Activated CD8-positive, alpha-beta memory T cell treated with anti-CD3 and anti-CD28 coated beads for 36 hours (primary cell): ENCODE measurements around the gene NAPA. TPM values are rescaled to one million over a fixed set of nuclear protein-coding genes. Genes with fewer than 3 reads are reported as not detected.

ENCODE experiments used
- CTCF ChIA-PET: fragments of 350-600 bp; sonication (Branson Sonifier 250); formaldehyde crosslinking; loops from one replicate; lab custom pipeline; 2021; ENCODE audit warnings: antibody characterized with exemption; lab: Charles Lee
- POLR2A ChIA-PET: fragments of 350-600 bp; sonication (Branson Sonifier 250); formaldehyde crosslinking; loops from one replicate; lab custom pipeline; 2021; ENCODE audit warnings: antibody characterized with exemption; lab: Charles Lee
- total RNA-seq, 2 experiments: library from RNA; stranded (reverse); gene quantifications; one replicate each; pipeline ENCODE4 v1.2.3, GENCODE V29; 2021

The NAPA gene
- total RNA-seq, 2 experiments from 2014 or later = 59.0 to 68.5 TPM

DNA sequence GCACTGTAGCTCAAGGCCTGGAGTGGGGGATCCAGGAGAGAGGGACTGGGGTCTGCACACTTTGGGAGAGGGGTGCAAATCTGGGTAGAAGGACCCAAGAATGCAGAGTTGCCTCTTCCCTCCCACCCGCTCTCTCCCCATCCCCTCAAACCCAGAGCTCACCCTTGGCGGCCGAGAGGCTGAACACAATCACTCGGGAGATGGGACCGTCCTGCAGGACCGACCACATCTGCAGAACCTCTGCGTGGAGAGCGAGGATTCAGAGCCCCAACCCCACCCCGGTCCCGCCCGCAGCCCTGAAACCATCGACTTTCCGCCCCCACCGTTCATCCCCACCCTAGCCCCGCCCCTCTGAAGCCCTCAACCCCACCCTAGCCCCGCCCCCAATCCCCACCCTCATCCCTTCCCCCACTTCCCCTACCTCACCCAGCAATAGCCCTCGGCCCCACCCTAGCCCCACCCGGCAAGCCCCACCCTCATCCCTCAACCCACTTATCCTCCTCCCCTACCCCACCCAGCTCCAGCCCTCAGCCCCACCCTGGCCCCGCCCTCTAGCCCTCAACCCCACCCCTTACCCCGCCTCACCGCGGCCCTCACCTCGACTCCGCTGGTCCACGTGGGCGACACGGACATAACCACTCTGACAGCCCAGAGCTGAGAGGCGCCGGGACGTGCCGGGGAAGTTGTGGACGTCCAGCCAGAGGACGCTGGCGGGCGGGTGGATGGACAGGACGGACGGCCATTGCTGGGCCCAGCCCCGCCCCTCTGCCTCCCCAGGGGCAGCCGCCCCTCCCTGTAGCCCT is 35.0 kb downstream of the NAPA start:
- CTCF ChIA-PET = no interaction called here
- POLR2A ChIA-PET = no interaction called here

DNA sequence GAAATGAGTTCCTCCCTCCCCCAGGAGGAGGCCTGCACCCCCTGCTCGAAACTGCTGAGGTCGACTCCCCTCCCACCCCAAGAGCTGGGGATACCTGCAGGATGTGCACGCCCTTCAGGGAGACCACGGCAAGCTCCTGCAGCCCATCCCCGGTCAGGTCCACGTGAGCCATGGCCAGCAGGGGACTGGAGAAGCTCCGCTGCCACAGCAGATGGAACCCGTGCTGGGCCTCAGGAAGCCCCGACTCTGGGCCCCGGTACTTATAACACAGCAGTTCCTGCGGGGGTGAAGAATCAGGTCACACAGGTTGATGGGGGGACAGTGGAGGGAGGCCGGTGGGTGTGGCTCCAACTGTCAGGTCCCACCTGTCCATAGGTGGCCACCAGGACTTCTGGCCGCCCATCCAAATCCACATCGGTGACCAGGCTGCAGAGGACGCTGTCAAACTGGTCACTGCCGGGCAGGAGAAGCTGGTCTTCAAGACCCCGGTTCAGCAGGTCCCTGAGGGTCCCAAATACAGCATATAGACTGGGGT is 38.4 kb downstream of the NAPA start:
- ChIA-PET CTCF (interaction anchor here (0.9 kb wide), 1 partner anchor 40 kb away, joined by 4 read pairs; no protein-coding TSS in a partner anchor), POLR2A (no interaction called here)

DNA sequence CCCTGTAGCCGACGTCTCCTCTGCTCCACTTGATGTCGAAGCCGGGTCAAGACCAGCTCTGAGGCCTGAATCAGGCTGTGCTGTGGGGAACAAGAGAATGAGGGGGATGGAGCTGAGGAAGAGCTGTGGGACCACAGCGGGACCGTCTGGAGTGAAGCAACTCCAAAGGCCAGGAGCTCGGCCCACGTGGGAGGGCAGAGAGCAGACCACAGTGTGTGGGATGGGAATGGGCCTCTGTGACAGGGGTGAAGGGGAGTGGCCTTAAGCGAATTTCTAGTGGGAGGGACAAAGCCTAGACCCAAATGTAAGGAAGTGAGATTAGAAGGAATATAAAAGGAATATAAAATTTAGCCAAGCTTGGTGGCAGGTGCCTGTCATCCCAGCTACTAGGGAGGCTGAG is 39.4 kb downstream of the NAPA start:
- ChIA-PET POLR2A (no interaction called here), CTCF (interaction anchor here (0.6 to 0.9 kb wide), 2 partner anchors 39 to 237 kb away, joined by 3 to 4 read pairs; no protein-coding TSS in a partner anchor)

DNA sequence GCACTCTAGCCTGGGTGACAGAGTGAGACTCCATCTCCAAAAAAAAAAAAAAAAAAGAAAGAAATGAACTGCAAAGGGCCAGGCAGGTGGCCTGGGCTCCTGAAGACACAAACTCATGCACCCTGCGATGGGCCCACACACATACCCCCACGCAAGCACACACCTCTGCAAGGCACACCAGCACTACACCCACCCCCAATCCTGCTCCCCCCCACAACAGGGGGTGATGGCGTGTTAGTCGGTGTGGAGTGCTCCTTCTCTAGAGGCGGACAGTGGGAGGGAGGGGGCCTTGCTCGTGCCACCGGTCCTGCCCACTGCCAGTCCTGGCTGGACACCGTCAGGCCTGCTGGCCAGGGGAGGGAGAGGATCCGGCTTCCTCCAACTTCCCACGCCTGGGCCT is 41.5 kb downstream of the NAPA start:
- ChIA-PET CTCF (interaction anchor here (0.7 to 0.9 kb wide), 2 partner anchors 10 to 1609 kb away, joined by 3 to 4 read pairs; partner anchors contain the start of gene KPTN), POLR2A (no interaction called here)

DNA sequence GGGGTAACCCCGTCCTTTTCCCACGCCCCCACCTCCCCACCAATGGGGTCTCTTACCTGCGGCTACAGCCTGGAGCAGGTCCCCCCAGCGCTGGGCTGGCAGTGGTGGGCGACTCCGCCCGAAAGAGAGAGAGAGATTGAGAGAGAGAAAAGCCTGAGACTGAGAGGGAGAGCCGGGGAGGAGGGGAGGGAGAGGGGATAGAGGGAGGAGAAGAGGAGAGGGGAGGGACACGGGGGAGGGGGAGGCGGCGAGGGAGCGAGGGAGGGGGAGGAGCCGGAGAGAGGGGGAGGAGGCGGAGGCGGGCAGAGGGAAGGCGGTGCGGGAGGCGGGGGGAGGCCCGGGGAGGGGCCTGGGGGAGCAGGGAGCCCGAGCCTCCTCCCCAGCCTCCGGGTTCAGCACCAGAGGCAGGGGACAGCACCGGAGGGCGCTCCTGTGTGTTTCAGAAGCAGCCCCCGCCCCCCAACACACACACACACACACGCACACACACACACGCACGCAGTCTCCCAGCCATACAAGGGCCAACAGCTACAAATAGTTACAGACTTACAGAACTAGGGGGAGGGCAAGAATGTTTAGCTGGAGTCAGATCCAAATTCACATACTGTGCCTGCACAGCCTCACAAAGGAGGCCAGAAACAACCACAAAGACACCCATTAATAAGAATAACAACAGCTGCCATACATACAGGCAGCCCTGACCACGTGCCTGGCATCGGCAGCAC is 43.0 kb downstream of the NAPA start, which contains the start of gene SLC8A2:
Gene SLC8A2 (minus strand): TSS at position 161 of the 725 bp plus-strand sequence. CDS start 5,490 bp downstream, outside the sequence.
- ChIA-PET POLR2A (no interaction called here), CTCF (interaction anchor here (0.6 to 1.2 kb wide), 3 partner anchors 13 to 35 kb away, joined by 3 to 4 read pairs (median 3); partner anchors contain the start of gene KPTN)

DNA sequence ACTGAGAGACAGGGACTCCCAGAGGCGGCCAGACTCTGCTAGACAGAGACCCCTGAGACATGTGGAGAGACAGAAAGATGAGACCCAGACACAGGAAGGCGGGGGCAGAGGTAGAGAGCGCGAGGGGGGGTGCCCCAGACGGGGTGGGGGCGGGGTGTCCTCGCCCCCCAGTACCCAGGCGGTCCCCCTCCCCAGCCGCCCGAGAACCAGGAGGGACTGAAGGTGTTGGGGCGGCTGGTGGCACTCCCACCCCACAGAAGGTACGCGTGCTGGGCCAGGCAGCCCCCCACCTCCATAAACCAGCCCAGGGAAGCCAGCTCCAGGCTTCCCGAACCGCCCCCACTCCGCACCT is 43.5 kb downstream of the NAPA start:
- ChIA-PET POLR2A (no interaction called here), CTCF (interaction anchor here (1.2 kb wide), 2 partner anchors 13 to 35 kb away, joined by 3 to 4 read pairs; partner anchors contain the start of gene KPTN)

DNA sequence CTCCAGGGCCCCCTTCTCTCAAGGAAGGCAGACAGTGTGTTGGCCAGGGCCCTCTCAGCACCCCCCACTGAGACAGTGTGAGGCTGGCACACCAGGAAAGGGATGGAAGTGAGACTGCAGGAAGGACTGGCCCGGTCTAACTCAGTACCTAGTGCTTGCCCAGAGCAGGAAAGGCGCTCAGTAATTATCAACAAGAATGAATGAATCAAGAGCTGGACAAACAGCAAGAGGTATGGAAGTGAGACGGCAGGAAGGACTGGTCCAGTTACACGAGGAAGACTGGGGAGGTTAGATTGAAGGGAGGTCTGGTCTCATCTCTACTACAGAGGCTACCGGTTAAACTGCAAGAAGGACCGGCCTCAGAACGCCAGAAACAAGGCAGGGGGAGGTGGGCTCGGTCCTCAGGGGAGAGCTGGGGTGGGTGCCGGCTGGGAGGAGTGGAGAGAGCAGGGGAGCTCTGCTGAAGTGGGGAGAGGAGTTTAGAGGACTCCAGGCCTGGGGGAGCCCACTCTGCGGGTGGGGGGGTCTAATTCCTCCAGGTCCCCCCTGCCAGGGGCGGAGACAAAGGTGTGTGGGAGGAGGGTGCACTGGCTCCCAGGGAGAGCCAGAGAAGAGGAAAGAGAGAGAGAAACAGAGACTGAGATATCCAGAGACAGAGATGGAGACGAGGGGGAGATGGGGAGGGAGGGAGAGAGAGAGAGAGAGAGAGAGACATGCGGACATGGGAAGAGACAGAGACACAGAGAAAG is 44.2 kb downstream of the NAPA start:
- POLR2A ChIA-PET = no interaction called here
- CTCF ChIA-PET = interaction anchor here (1.2 kb wide), 1 partner anchor 34 kb away, joined by 3 read pairs; no protein-coding TSS in a partner anchor

DNA sequence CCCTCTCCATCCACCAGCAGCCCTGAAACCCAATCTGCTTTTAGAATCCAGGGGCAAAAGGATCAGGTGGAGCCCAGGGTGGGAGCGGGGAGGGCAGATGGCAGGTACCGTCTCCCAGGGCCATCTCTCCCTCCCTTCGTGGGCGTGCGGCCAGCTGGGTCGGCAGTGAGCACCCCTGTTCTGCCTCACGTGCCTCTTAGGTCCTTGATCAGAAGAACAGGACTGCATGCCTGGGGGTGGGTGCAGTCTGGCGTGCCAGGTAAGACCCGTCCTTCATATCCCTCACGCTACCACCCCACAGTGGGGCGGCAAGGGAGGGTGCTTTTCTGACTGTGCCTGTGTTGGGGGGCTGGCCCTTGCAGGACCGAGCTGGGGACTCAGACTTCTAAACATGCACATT is 45.1 kb downstream of the NAPA start:
- ChIA-PET POLR2A (no interaction called here), CTCF (no interaction called here)

DNA sequence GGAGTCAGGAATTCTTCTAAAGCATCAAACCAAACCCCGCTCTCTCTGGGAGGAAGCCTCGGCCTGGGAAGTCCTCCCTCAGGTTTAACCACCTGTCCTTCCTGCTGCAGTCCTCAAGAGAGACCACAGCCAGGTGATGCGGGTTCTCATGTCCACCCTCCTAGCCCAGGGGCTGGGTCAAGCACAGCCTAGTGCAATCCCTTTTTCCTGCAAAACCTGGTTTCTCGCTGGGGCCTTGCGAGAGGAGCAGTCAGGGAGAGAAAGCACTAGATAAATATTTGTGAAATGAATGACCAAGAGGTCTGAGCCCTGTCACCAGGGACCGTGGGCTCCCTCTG is 45.5 kb downstream of the NAPA start:
- POLR2A ChIA-PET = no interaction called here
- CTCF ChIA-PET = no interaction called here

DNA sequence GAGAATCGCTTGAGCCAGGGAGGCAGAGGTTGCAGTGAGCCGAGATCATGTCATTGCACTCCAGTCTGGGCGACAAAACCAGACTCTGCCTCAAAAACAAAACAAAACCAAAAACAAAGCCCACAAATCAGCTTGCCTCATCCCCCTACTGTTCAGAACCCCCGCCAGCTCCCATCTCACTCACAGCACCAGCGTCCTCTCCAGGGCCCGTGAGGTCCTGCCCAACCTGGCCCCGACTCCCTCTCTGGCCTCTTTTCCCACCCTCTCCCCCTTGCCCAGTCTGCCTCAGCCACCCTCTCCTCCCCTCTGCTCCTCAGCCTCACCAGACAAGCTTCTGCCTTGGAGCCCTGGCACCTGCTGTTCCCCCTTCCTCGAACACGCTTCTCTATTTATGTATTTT is 46.9 kb downstream of the NAPA start:
- ChIA-PET CTCF (no interaction called here), POLR2A (no interaction called here)

DNA sequence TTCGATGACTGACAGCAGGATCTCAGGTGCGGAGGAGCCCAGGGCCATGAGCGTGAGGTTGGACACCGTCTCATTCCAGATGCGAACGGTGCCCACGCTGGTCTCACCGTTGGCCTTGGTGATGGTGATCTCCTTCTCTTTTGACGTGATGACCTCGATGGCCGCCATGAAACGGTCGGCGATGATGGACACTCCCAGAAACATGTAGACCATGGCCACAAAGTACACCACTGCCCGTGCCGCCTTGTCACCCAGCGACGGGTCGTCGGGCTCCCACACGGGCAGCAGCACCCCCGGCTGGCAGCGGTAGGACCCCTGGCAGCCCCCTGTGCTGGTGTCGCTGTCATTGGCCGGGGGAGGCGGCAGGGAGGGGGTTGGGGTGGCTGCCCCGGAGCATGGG is 48.9 kb downstream of the NAPA start:
- POLR2A ChIA-PET = no interaction called here
- CTCF ChIA-PET = no interaction called here

DNA sequence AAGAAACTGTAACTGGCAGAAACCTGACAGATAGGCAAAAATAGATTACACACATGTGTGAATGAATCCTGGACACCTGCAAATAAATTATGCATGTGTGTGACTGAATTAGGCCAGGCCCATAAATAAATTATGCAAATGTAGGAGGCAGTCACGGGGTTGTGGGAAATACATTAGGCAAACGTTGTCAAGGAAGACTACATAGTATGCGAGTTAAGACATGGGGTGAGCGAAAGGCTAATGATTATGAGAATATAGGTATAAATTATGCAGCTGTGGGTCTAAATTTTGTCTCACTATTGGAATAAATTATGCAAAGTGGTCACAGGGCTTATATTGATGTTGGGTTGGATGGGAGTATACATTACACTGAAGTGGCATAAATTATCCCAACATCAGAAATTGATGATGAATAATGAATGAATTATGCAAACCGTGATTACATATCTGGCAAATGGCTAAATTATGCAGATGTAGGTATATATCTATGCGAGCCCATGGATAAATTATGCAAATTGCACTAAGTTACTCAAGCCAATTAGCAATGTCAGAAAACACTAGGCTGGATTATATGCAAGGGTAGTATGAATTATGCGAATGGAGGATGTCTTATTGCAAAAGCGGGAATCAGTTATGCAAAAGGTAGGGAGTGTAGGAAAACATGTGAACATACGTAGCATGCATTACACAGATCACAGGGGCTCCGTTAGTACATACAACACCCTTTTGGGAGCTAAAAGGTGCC is 50.0 kb downstream of the NAPA start:
- CTCF ChIA-PET = interaction anchor here (1.5 kb wide), 1 partner anchor 74 kb away, joined by 3 read pairs; no protein-coding TSS in a partner anchor
- POLR2A ChIA-PET = no interaction called here

DNA sequence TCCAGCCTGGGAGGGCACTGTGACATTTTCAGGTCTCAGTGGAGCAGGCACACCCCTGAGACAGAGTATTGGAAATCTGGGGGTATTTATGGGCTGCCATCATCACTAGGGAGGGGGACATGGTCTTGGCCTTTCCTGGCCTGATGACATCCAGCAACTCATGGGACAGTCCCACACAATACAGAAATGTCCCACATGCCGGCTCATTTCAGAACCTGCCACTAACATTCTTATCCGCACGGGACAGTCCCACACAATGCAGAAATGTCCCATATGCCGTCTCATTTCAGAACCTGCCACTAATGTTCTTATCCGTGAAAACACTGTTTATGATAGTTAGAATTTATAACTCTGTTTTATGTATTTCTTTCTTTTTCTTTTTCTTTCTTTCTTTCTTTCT is 53.0 kb downstream of the NAPA start:
- CTCF ChIA-PET = no interaction called here
- POLR2A ChIA-PET = no interaction called here

DNA sequence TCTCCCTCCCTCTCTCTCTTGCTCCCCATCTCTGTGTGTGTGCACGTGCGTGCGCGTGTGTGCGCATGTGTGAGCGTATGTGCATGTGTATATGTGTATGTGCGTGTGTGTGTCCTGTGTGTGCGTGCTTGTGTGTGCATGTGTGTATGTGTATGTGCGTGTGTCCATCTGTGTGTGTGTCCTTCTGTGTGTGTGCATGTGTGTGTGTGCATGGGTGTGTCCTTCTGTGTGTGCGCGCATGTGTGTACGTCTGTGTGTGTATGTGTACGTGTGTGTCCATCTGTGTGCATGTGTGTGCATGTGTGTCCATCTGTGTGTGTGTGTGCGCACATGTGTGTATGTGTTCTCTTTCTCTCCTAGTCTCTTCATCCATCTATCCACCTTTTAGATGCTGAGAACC is 55.4 kb downstream of the NAPA start:
- CTCF ChIA-PET = interaction anchor here (0.6 kb wide), 1 partner anchor 30 kb away, joined by 3 read pairs; no protein-coding TSS in a partner anchor
- POLR2A ChIA-PET = no interaction called here

DNA sequence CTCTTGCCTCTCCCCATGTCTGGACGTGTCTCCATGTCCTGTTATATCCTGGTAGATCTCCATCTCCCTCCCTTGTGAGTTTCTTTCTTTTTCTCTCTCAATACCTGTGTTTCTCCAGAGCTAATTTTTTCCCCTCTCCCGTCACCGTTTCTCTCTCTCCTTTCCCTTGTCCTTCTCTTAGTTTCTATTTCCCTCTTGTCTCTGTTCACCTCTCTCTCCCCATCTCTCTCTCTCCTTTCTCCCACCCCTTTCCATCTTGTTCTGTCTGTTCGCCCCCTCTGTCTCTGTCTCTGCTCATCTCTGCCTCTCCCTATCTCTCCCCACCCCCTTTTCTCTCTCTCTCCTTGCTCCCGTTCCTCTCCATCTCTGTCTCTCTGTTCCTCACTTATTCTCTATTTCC is 56.2 kb downstream of the NAPA start:
- ChIA-PET CTCF (no interaction called here), POLR2A (no interaction called here)

DNA sequence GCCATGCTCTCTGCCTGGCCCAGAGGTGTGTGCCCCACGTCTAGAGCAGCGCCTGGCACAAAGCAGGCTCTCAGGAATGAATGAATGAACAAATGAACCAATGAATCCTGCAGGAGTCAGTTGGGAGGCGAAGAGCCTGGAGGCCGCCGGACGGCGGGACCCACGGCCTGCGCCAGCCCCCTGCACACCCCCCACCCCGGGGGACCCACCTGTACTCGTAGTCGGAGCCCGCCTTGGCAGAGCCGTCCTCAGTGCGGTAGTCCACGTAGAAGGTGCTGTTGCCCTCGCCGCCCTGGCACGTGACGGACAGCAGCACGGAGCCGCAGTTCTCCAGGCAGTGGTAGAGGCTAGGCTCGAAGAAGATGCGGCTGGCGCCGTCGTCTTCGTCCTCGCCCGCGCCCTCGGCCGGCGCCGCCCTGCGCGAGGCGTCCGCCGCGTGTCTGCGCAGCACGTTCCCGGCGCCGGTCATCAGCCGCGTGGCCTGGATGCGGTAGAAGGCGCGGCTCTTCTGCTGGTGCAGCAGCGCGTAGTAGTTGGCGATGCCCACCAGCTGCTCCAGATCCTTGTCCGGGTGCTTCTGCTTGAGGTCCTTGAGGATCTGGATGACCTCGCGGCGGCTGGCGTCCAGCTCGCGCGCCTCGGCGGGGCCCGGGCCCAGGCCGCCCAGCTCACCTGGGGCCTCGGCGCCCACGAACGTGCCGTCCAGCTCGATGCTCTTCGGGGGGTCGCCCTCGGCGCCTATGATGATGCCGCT is 58.0 kb downstream of the NAPA start:
- ChIA-PET POLR2A (no interaction called here), CTCF (no interaction called here)

DNA sequence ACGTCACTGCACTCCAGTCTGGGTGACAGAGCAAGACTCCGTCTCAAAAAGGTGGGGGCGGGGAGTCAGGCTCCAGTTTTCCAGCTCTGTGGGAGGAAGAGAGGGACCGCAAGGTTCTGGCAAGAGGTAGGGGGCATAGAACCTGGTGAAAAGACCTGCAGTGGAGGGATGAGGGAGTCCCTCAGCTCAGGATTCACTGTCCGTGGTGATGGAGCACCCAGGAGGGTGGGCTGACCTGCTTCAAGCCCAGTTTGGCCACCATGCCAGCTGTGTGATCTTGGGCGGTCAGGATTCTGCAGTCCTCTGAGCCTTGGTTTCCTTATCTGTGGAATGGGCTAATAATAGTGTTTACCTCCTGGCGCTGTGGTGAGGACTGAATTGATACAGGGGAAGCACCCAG is 64.4 kb downstream of the NAPA start:
- ChIA-PET POLR2A (no interaction called here), CTCF (interaction anchor here (0.6 to 0.7 kb wide), 2 partner anchors 17 to 257 kb away, joined by 3 to 5 read pairs; no protein-coding TSS in a partner anchor)

DNA sequence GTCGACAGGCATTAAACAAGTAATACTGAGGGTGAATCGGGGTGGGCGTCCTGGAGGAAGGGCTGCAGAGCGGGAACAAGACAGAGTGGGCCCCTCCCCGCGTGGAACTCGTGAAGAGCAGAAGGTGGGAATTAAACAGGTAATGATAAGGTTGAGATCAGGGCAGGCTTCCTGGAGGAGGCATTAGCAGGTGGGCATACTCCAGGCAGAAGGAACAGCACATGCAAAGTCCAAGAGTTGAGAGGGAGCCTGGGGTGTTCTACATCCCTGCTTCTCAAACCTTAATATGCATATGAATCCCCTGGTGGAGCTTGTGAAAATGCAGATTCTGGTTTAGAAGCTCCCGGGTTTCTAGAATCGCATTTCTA is 66.5 kb downstream of the NAPA start:
- POLR2A ChIA-PET = no interaction called here
- CTCF ChIA-PET = interaction anchor here (1.2 kb wide), 1 partner anchor 135 kb away, joined by 3 read pairs; no protein-coding TSS in a partner anchor
